H9 (cell line): ENCODE results near the gene RAB40C. TPM values are rescaled to one million over a fixed set of nuclear protein-coding genes. Genes with fewer than 3 reads are reported as not detected.

ENCODE experiments used
- DNase-seq: peaks from one replicate; pipeline ENCODE4 v3.0.0-alpha.2; 2017
- H2AFZ ChIP-seq: one replicate; pipeline ENCODE4 v1.6.1; 2013; ENCODE audit warnings: mild to moderate bottlenecking, low read length, control low read depth, moderate library complexity
- H2AK5ac ChIP-seq: 2 replicates; pipeline ENCODE4 v1.6.1; 2013; ENCODE audit warnings: low read length, control low read depth, mixed read lengths; ENCODE audit not compliant: insufficient read length
- H2BK120ac ChIP-seq: one replicate; pipeline ENCODE4 v1.6.1; 2013; ENCODE audit warnings: low read depth, mild to moderate bottlenecking, low read length, control low read depth, inconsistent platforms; ENCODE audit not compliant: poor library complexity, severe bottlenecking
- H2BK12ac ChIP-seq: 2 replicates; pipeline ENCODE4 v1.6.1; 2013; ENCODE audit warnings: low read length, control low read depth, mixed read lengths, low read depth; ENCODE audit not compliant: insufficient read length
- H2BK15ac ChIP-seq: 2 replicates; pipeline ENCODE4 v1.6.1; 2013; ENCODE audit warnings: low read depth, low read length, control low read depth
- H2BK20ac ChIP-seq: one replicate; pipeline ENCODE4 v1.6.1; 2013; ENCODE audit warnings: low read depth, mild to moderate bottlenecking, low read length, control low read depth, inconsistent platforms; ENCODE audit not compliant: poor library complexity, severe bottlenecking
- H2BK5ac ChIP-seq: 2 replicates; pipeline ENCODE4 v1.6.1; 2013; ENCODE audit warnings: low read length, control low read depth, mixed read lengths; ENCODE audit not compliant: insufficient read length
- H3K14ac ChIP-seq: 2 replicates; pipeline ENCODE4 v1.6.1; 2013; ENCODE audit warnings: low read length, control low read depth; ENCODE audit not compliant: insufficient read depth
- H3K18ac ChIP-seq: 2 replicates; pipeline ENCODE4 v1.6.1; 2013; ENCODE audit warnings: low read depth, mild to moderate bottlenecking, mixed read lengths, low read length, control low read depth; ENCODE audit not compliant: insufficient read length
- H3K23ac ChIP-seq: 2 replicates; pipeline ENCODE4 v1.6.1; 2013; ENCODE audit warnings: low read length, control low read depth, mixed read lengths, low read depth; ENCODE audit not compliant: insufficient read length
- H3K23me2 ChIP-seq: 2 replicates; pipeline ENCODE4 v1.6.1; 2013; ENCODE audit warnings: low read depth, mild to moderate bottlenecking, mixed read lengths, low read length, control low read depth; ENCODE audit not compliant: insufficient read length, poor library complexity, severe bottlenecking
- H3K27ac ChIP-seq: 2 replicates; pipeline ENCODE4 v1.5.1; 2013; ENCODE audit warnings: low read length, control low read depth, mixed read lengths, low read depth; ENCODE audit not compliant: insufficient read length
- H3K27me3 ChIP-seq: 2 replicates; pipeline ENCODE4 v1.6.1; 2013; ENCODE audit warnings: low read length, control low read depth, inconsistent platforms; ENCODE audit not compliant: insufficient read depth
- H3K4ac ChIP-seq: 2 replicates; pipeline ENCODE4 v1.6.1; 2013; ENCODE audit warnings: low read depth, mild to moderate bottlenecking, control low read depth, inconsistent platforms, low read length, moderate library complexity
- H3K4me1 ChIP-seq: 2 replicates; pipeline ENCODE4 v1.6.1; 2013; ENCODE audit warnings: low read length, control low read depth, inconsistent platforms; ENCODE audit not compliant: insufficient read depth
- H3K4me2 ChIP-seq: 2 replicates; pipeline ENCODE4 v1.6.1; 2013; ENCODE audit warnings: low read length, control low read depth, mixed read lengths; ENCODE audit not compliant: insufficient read length, insufficient read depth
- H3K56ac ChIP-seq: 2 replicates; pipeline ENCODE4 v1.6.1; 2013; ENCODE audit warnings: low read depth, mild to moderate bottlenecking, mixed read lengths, low read length, control low read depth; ENCODE audit not compliant: insufficient read length
- H3K79me1 ChIP-seq: 2 replicates; pipeline ENCODE4 v1.6.1; 2013; ENCODE audit warnings: low read depth, mild to moderate bottlenecking, moderate library complexity, low read length, control low read depth, inconsistent platforms; ENCODE audit not compliant: insufficient read depth, poor library complexity, severe bottlenecking
- H3K79me2 ChIP-seq: 2 replicates; pipeline ENCODE4 v1.6.1; 2013; ENCODE audit warnings: low read length, control low read depth, inconsistent platforms; ENCODE audit not compliant: insufficient read depth
- H3K9ac ChIP-seq: 2 replicates; pipeline ENCODE4 v1.6.1; 2013; ENCODE audit warnings: low read length, control low read depth, mixed read lengths; ENCODE audit not compliant: insufficient read length; ENCODE audit errors: extremely low read depth
- H3K9me3 ChIP-seq: one replicate; pipeline ENCODE4 v1.6.1; 2013; ENCODE audit warnings: low read depth, low read length, inconsistent platforms; ENCODE audit not compliant: control insufficient read depth
- H3T11ph ChIP-seq: one replicate; pipeline ENCODE4 v1.6.1; 2013; ENCODE audit warnings: mild to moderate bottlenecking, low read length, control low read depth, inconsistent platforms
- H4K20me1 ChIP-seq: one replicate; pipeline ENCODE4 v1.6.1; 2013; ENCODE audit not compliant: control insufficient read depth, insufficient read length, insufficient read depth
- H4K5ac ChIP-seq: 2 replicates; pipeline ENCODE4 v1.6.1; 2013; ENCODE audit warnings: low read depth, mild to moderate bottlenecking, mixed read lengths, low read length, control low read depth; ENCODE audit not compliant: insufficient read length
- H4K8ac ChIP-seq: replicated peaks from 2 replicates; pipeline ENCODE4 v1.6.1; 2013; ENCODE audit warnings: low read length, control low read depth, mixed read lengths, low read depth; ENCODE audit not compliant: insufficient read length
- H4K91ac ChIP-seq: 2 replicates; pipeline ENCODE4 v1.6.1; 2013; ENCODE audit warnings: low read depth, mild to moderate bottlenecking, moderate library complexity, mixed read lengths, low read length, control low read depth; ENCODE audit not compliant: insufficient read length
- H3K27ac Mint-ChIP-seq, 3 experiments: 2 replicates in 2 of 3; 3 replicates in 1 of 3; pipeline ENCODE4 v1.8.0; 2020 to 2021; ENCODE audit warnings: mixed read lengths in 3 of 3, mild to moderate bottlenecking in 1 of 3, moderate library complexity in 1 of 3
- H3K27me3 Mint-ChIP-seq: 2 replicates; pipeline ENCODE4 v1.8.0; 2021; ENCODE audit warnings: low read depth, mild to moderate bottlenecking, moderate library complexity, mixed read lengths
- H3K36me3 Mint-ChIP-seq, 3 experiments: 2 replicates in 2 of 3; 3 replicates in 1 of 3; pipeline ENCODE4 v1.8.0; 2020 to 2021; ENCODE audit warnings: low read depth in 3 of 3, mixed read lengths in 3 of 3; ENCODE audit not compliant: insufficient read depth in 1 of 3
- H3K4me1 Mint-ChIP-seq, 2 experiments: 2 replicates each; pipeline ENCODE4 v1.8.0; 2020; ENCODE audit warnings: mixed read lengths in 2 of 2
- H3K4me3 Mint-ChIP-seq, 2 experiments: 2 replicates in 1 of 2; 3 replicates in 1 of 2; pipeline ENCODE4 v1.8.0; 2020 to 2021; ENCODE audit warnings: mild to moderate bottlenecking in 2 of 2, mixed read lengths in 2 of 2, moderate library complexity in 1 of 2
- H3K9me3 Mint-ChIP-seq, 2 experiments: 2 replicates in 1 of 2; 3 replicates in 1 of 2; pipeline ENCODE4 v1.8.0; 2020; ENCODE audit warnings: mild to moderate bottlenecking in 2 of 2, mixed read lengths in 2 of 2, moderate library complexity in 1 of 2
- WGBS: extraction: QIAGEN DNeasy Blood & Tissue Kit; methylation state at CpG from one replicate; pipeline ENCODE4 v1.1.7; 2013; ENCODE audit warnings: missing lambda C conversion rate, low lambda C conversion rate, mixed read lengths; ENCODE audit not compliant: insufficient read length; ENCODE audit errors: extremely low coverage; 5-methylcytosine and 5-hydroxymethylcytosine counted together
- total RNA-seq: library from RNA; stranded (reverse); gene quantifications from 2 replicates; pipeline ENCODE4 v1.2.1, GENCODE V29; 2021
- TF ChIP-seq, protein P1 (sequence below): fragments of 200-600 bp; sonication (generic); conservative IDR thresholded peaks from 3 replicates; pipeline ENCODE4 v1.8.0; 2021; ENCODE audit warnings: antibody characterized with exemption, mild to moderate bottlenecking

RAB40C gene
- total RNA-seq, 1 experiment from 2014 or later, result 19.1 TPM

- H3K9me3 Mint-ChIP-seq, result no peaks in the 10 kb centered on the region; a peak in 1 of 5 replicates
- WGBS, result no CpG with 5 or more reads among the region's 35 CpGs
These were observed 24.2 kb upstream of the RAB40C start for GRCh38 chr16:565419-566330.

More at GRCh38 chr16:565419-566330, 24.2 kb upstream of the RAB40C start:
- Histone ChIP-seq H3K9me3 (no peaks in the 10 kb centered on the region), H4K20me1 (peaks cover 3% of the 10 kb centered on the region), H3T11ph (no peak overlapping the region), H2BK120ac (no peak overlapping the region), H3K4me1 (no peaks in the 10 kb centered on the region), H2BK12ac (no peak overlapping the region), H3K9ac (no peak overlapping the region), H4K91ac (no peak overlapping the region), H3K4ac (no peak overlapping the region), H3K56ac (no peak overlapping the region), H3K23ac (no peak overlapping the region), H3K79me2 (no peaks in the 10 kb centered on the region), H3K79me1 (no peaks in the 10 kb centered on the region), H2AFZ (no peak overlapping the region), H4K8ac (no peak overlapping the region), H3K23me2 (peaks cover 5% of the 10 kb centered on the region), H3K27ac (no peak overlapping the region), H4K5ac (no peak overlapping the region), H2BK15ac (no peak overlapping the region), H2BK20ac (no peak overlapping the region), H2BK5ac (no peak overlapping the region), H3K4me2 (no peak overlapping the region), H3K27me3 (no peaks in the 10 kb centered on the region; the same call in 1 of the 2 replicates), H3K14ac (no peak overlapping the region; the same call in 1 of the 2 replicates), H3K18ac (no peak overlapping the region), H2AK5ac (no peak overlapping the region)
- peaks cover 22% of the 10 kb centered on the region for H3K27me3 Mint-ChIP-seq
- H3K4me3 Mint-ChIP-seq, result no peak overlapping the region
- no peaks in the 10 kb centered on the region for H3K36me3 Mint-ChIP-seq
- no peak for DNase-seq
- peaks cover 11 to 23% of the 10 kb centered on the region in 2 experiments for H3K4me1 Mint-ChIP-seq
- H3K27ac Mint-ChIP-seq, result no peak overlapping the region
- TF ChIP-seq, protein P1, sequence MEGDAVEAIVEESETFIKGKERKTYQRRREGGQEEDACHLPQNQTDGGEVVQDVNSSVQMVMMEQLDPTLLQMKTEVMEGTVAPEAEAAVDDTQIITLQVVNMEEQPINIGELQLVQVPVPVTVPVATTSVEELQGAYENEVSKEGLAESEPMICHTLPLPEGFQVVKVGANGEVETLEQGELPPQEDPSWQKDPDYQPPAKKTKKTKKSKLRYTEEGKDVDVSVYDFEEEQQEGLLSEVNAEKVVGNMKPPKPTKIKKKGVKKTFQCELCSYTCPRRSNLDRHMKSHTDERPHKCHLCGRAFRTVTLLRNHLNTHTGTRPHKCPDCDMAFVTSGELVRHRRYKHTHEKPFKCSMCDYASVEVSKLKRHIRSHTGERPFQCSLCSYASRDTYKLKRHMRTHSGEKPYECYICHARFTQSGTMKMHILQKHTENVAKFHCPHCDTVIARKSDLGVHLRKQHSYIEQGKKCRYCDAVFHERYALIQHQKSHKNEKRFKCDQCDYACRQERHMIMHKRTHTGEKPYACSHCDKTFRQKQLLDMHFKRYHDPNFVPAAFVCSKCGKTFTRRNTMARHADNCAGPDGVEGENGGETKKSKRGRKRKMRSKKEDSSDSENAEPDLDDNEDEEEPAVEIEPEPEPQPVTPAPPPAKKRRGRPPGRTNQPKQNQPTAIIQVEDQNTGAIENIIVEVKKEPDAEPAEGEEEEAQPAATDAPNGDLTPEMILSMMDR, result no peak
